Lung (tissue), 12 donors: ENCODE data around the gene KRTAP29-1. TPM values are rescaled to one million over a fixed set of nuclear protein-coding genes. Genes with fewer than 3 reads are reported as not detected.

Source experiments
- ATAC-seq: fragments of 200-7000 bp; cut with Tn5 transposase; one replicate; pipeline ENCODE4 v1.9.1; 2020; ENCODE audit warnings: moderate number of reproducible peaks; ENCODE audit not compliant: insufficient read depth, low FRiP score
- DNase-seq, 3 donors: peaks; one replicate each; pipeline ENCODE4 v3.0.0-alpha.2; 2013 to 2017
- H3K27ac ChIP-seq, 2 donors: one replicate each; pipeline ENCODE4 v1.5.1; 2013; ENCODE audit warnings: mild to moderate bottlenecking in 2 of 2, moderate library complexity in 2 of 2, control low read depth in 1 of 2, inconsistent platforms in 1 of 2, low read depth in 1 of 2, low read length in 1 of 2
- H3K27me3 ChIP-seq, 3 donors: one replicate each; pipeline ENCODE4 v1.5.1; 2013; ENCODE audit warnings: low read length in 2 of 3; ENCODE audit not compliant: control insufficient read depth in 3 of 3, insufficient read depth in 3 of 3
- H3K36me3 ChIP-seq, 4 donors: one replicate each; pipeline ENCODE4 v1.5.1; 2013; ENCODE audit warnings: low read length in 4 of 4, mild to moderate bottlenecking in 1 of 4, moderate library complexity in 1 of 4; ENCODE audit not compliant: control insufficient read depth in 4 of 4, insufficient read depth in 4 of 4
- H3K4me1 ChIP-seq, 5 donors: one replicate each; pipeline ENCODE4 v1.5.1; 2013; ENCODE audit warnings: low read length in 5 of 5, mild to moderate bottlenecking in 2 of 5, moderate library complexity in 1 of 5; ENCODE audit not compliant: control insufficient read depth in 5 of 5, insufficient read depth in 5 of 5
- H3K4me3 ChIP-seq: one replicate; pipeline ENCODE4 v1.5.1; 2013; ENCODE audit warnings: mild to moderate bottlenecking, control low read depth, moderate library complexity
- H3K9ac ChIP-seq, 2 donors: one replicate each; pipeline ENCODE4 v1.5.1; 2013; ENCODE audit warnings: low read length in 2 of 2, control low read depth in 1 of 2; ENCODE audit not compliant: insufficient read depth in 1 of 2
- H3K9me3 ChIP-seq, 4 donors: one replicate each; pipeline ENCODE4 v1.5.1; 2013; ENCODE audit warnings: low read length in 3 of 4, mild to moderate bottlenecking in 1 of 4, moderate library complexity in 1 of 4; ENCODE audit not compliant: control insufficient read depth in 4 of 4, insufficient read depth in 3 of 4
- WGBS, 2 donors: extraction: QIAGEN DNeasy Blood & Tissue Kit; methylation state at CpG; one replicate each; pipeline ENCODE4 v1.1.7; 2013; 5-methylcytosine and 5-hydroxymethylcytosine counted together
- polyA plus RNA-seq, 2 donors: library from polyadenylated mRNA; stranded (reverse); fragments of 200-250 nt; gene quantifications; one replicate each; pipeline ENCODE4 v1.2.1, GENCODE V29; 2013
- total RNA-seq, 2 donors: library from RNA; depleted of rRNA in 1 of 2; stranded (reverse); fragments of >200 nt in 1 of 2; gene quantifications; one replicate each; pipeline ENCODE4 v1.2.1, GENCODE V29; 2014 to 2021
- TF ChIP-seq, protein P1 (sequence below): IDR thresholded peaks from 2 replicates; pipeline ENCODE4 v1.5.1; 2012; ENCODE audit warnings: mild to moderate bottlenecking; ENCODE audit errors: control extremely low read depth, extremely low read depth
- donor health status: control.
- donor health status: control.
- donor health status: Bipolar disorder and iron deficiency.
- donor health status: healthy.
- donor health status: DM: yes; HTN: yes; CAD: no.

KRTAP29-1 gene
- total and polyA plus RNA-seq, 4 donors = not detected

DNA sequence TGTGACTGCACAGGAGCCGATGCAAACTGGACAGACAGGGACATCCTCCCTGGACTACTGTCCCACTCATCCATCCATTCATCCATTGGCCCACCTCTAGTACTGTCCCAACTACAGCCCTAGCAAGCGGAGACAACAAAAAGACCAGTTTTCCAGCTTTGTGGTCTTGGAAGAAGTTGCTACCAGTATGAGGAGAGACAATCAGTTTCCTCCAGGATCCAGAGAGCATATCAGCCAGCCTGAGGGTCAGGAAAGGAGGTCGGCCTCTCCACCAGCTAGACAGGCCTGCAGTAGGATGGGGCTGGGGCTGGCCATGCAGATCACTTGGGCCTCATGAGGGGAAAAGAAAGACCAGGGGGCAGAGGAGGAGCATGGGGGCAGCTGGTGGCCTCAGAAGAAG is 31.2 kb upstream of the KRTAP29-1 start:
- Histone ChIP-seq H3K9ac (no peak overlapping the region), H3K27me3 (no peaks in the 10 kb centered on the region), H3K36me3 (no peaks in the 10 kb centered on the region), H3K27ac (no peak overlapping the region), H3K4me1 (peaks cover 0 to 14% (median 0%) of the 10 kb centered on the region in 5 donors), H3K9me3 (peaks cover 0 to 2% (median 0%) of the 10 kb centered on the region in 4 donors), H3K4me3 (no peak overlapping the region)
- 91 to 93% methylated on average over 3 of the region's 3 CpGs for WGBS, 2 donors
- no peak for ATAC-seq
- no peak for DNase-seq
- TF ChIP-seq, protein P1, sequence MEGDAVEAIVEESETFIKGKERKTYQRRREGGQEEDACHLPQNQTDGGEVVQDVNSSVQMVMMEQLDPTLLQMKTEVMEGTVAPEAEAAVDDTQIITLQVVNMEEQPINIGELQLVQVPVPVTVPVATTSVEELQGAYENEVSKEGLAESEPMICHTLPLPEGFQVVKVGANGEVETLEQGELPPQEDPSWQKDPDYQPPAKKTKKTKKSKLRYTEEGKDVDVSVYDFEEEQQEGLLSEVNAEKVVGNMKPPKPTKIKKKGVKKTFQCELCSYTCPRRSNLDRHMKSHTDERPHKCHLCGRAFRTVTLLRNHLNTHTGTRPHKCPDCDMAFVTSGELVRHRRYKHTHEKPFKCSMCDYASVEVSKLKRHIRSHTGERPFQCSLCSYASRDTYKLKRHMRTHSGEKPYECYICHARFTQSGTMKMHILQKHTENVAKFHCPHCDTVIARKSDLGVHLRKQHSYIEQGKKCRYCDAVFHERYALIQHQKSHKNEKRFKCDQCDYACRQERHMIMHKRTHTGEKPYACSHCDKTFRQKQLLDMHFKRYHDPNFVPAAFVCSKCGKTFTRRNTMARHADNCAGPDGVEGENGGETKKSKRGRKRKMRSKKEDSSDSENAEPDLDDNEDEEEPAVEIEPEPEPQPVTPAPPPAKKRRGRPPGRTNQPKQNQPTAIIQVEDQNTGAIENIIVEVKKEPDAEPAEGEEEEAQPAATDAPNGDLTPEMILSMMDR = no peak

DNA sequence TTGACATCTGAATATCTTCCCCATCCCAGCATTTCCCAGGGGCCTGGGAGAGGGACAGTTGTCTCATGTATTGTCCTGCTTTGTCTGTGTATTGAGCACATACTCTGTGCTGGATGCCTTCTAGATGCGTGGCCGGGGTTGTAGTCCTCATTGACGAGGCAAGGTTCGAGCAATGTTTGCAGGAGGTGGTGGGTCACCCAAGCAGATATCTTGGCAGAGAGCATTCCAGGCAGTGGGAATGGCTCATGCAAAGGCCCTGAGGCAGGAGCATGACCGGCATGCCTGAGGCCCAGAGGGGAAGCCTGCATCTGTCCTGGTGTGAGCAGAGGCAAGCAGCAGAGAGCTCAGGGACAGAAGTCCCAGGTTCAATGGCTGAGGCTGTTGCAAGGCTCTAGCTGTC is 30.4 kb upstream of the KRTAP29-1 start:
- Histone ChIP-seq H3K4me3 (no peak overlapping the region), H3K27me3 (no peaks in the 10 kb centered on the region), H3K9me3 (peaks cover 0 to 2% (median 0%) of the 10 kb centered on the region in 4 donors), H3K9ac (no peak overlapping the region), H3K27ac (no peak overlapping the region), H3K36me3 (no peaks in the 10 kb centered on the region), H3K4me1 (peaks cover 0 to 17% (median 0%) of the 10 kb centered on the region in 5 donors)
- WGBS, 2 donors = 97% methylated on average over 5 of the region's 5 CpGs
- TF ChIP-seq, protein P1 = no peak
- ATAC-seq (no peak), DNase-seq (no peak)

DNA sequence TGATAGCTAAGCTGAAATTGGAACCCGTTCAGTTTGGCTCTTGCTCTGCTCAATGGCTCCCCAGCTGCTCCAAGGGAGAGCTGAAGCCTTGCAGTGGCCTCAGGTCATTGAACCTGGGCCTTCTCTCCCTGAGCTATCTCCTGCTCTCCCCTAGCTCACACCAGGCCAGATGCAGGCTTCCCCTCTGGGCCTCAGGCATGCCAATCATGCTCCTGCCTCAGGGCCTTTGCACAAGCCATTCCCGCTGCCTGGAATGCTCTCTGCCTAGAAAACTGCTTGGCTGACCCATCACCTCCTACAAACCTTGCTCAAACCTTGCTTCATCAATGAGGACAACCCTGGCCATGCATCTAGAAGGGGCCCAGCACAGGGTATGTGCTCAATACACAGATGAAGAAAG is 29.6 kb upstream of the KRTAP29-1 start:
- no peak overlapping the region for H3K4me3 ChIP-seq
- 74 to 82% methylated on average over 2 of the region's 2 CpGs for WGBS, 2 donors

More for the DNA sequence above, 29.6 kb upstream of the KRTAP29-1 start:
- TF ChIP-seq, protein P1 = no peak
- H3K27ac ChIP-seq = no peak overlapping the region
- no peaks in the 10 kb centered on the region for H3K36me3 ChIP-seq
- DNase-seq (no peak), ATAC-seq (no peak)
- no peaks in the 10 kb centered on the region for H3K27me3 ChIP-seq
- H3K9me3 ChIP-seq = peaks cover 0 to 2% (median 0%) of the 10 kb centered on the region in 4 donors
- H3K4me1 ChIP-seq = peaks cover 0 to 17% (median 0%) of the 10 kb centered on the region in 5 donors
- no peak overlapping the region for H3K9ac ChIP-seq
